Endothelial cell of umbilical vein (primary cell): ENCODE measurements around the gene GPRC5D. TPM values are rescaled to one million over a fixed set of nuclear protein-coding genes. Genes with fewer than 3 reads are reported as not detected.
A peak's percentile ranks its signal among the peaks of the same experiment; 100 is the strongest.

Experiments used
- Bru-seq: library from RNA; stranded (reverse); fragments of 400-500 nt; gene quantifications from one replicate; lab custom pipeline; 2021; lab: Mats Ljungman, UMichigan
- BruChase-seq, 2 experiments: library from RNA; stranded (reverse); fragments of 400-500 nt; gene quantifications; one replicate each; lab custom pipeline; 2021; lab: Mats Ljungman, UMichigan
- BruUV-seq: library from RNA; stranded (reverse); fragments of 400-500 nt; replicated peaks from 2 replicates; lab custom pipeline; 2021; lab: Mats Ljungman, UMichigan
- CTCF ChIA-PET: fragments of 300-600, 350-600 bp; sonication (Branson Sonifier 250); formaldehyde crosslinking; loops from one replicate; lab custom pipeline; 2021; ENCODE audit warnings: antibody characterized with exemption, inconsistent platforms; lab: Charles Lee
- POLR2A ChIA-PET: fragments of 300-600, 350-600 bp; sonication (Branson Sonifier 250); formaldehyde crosslinking; loops from one replicate; lab custom pipeline; 2021; ENCODE audit warnings: antibody characterized with exemption, inconsistent platforms; lab: Charles Lee
- DNase-seq: peaks from one replicate; pipeline ENCODE4 v3.0.0-alpha.2; 2011; ENCODE audit warnings: low read depth, low spot score
- FAIRE-seq: peaks from 2 replicates; lab custom pipeline; 2011; peaks lifted over from hg19 to GRCh38; lab: Jason Lieb, UNC
- H2AFZ ChIP-seq: 2 replicates; pipeline ENCODE4 v1.6.0; 2012; ENCODE audit warnings: low read depth, low read length, control low read depth, inconsistent platforms
- H3K27ac ChIP-seq: 2 replicates; pipeline ENCODE4 v1.5.1; 2011; ENCODE audit warnings: low read depth, mild to moderate bottlenecking, control low read depth, low read length, moderate library complexity; ENCODE audit not compliant: insufficient read depth
- H3K27me3 ChIP-seq, 2 experiments: 2 replicates each; pipeline versions ENCODE4 v1.6.0 to v1.6.1; 2011; ENCODE audit warnings: low read length in 2 of 2, mixed read lengths in 1 of 2; ENCODE audit not compliant: control insufficient read depth in 2 of 2, insufficient read depth in 2 of 2
- H3K36me3 ChIP-seq, 2 experiments: 2 replicates in 1 of 2; 3 replicates in 1 of 2; pipeline ENCODE4 v1.5.1; 2011; ENCODE audit warnings: low read length in 2 of 2, mild to moderate bottlenecking in 1 of 2, moderate library complexity in 1 of 2; ENCODE audit not compliant: control insufficient read depth in 2 of 2, insufficient read depth in 2 of 2; ENCODE audit errors: extremely low read depth in 1 of 2
- H3K4me1 ChIP-seq: 3 replicates; pipeline ENCODE4 v1.5.1; 2011; ENCODE audit warnings: mild to moderate bottlenecking, low read length; ENCODE audit not compliant: control insufficient read depth, insufficient read depth; ENCODE audit errors: extremely low read depth
- H3K4me2 ChIP-seq: 2 replicates; pipeline ENCODE4 v1.6.1; 2011; ENCODE audit warnings: low read length, control low read depth, mixed read lengths; ENCODE audit not compliant: insufficient read depth
- H3K4me3 ChIP-seq, 3 experiments: fragments of 200-600 bp in 1 of 3; sonication (generic), shearing (Covaris generic) in 1 of 3; replicated peaks in 1 of 3; 2 replicates each; pipeline ENCODE4 v1.5.1; 2011 to 2016; ENCODE audit warnings: control low read depth in 3 of 3, low read length in 3 of 3, mild to moderate bottlenecking in 2 of 3, inconsistent platforms in 1 of 3, low read depth in 1 of 3, moderate library complexity in 1 of 3; ENCODE audit not compliant: insufficient read depth in 1 of 3
- H3K79me2 ChIP-seq: 2 replicates; pipeline ENCODE4 v1.6.0; 2012; ENCODE audit warnings: low read length, inconsistent platforms; ENCODE audit not compliant: control insufficient read depth, insufficient read depth
- H3K9ac ChIP-seq: replicated peaks from 2 replicates; pipeline ENCODE3; 2011; ENCODE audit warnings: low read length, control low read depth; ENCODE audit not compliant: insufficient read depth; ENCODE audit errors: extremely low read depth
- H3K9me1 ChIP-seq: replicated peaks from 3 replicates; pipeline ENCODE4 v1.6.0; 2011; ENCODE audit warnings: mild to moderate bottlenecking, low read length; ENCODE audit not compliant: control insufficient read depth, insufficient read depth; ENCODE audit errors: extremely low read depth
- H3K9me3 ChIP-seq: replicated peaks from 2 replicates; pipeline ENCODE4 v1.5.1; 2012; ENCODE audit warnings: low read length, inconsistent platforms; ENCODE audit not compliant: control insufficient read depth, insufficient read depth
- H4K20me1 ChIP-seq: replicated peaks from 2 replicates; pipeline ENCODE3; 2011; ENCODE audit warnings: mild to moderate bottlenecking, low read length; ENCODE audit not compliant: control insufficient read depth, insufficient read depth; ENCODE audit errors: extremely low read depth
- CTCF ChIP-seq, 2 donors: IDR thresholded peaks; 1 replicate in 1 of 2; 2 replicates in 1 of 2; pipeline ENCODE4 v1.5.1; 2011; ENCODE audit warnings: low read length in 2 of 2, mild to moderate bottlenecking in 2 of 2, moderate library complexity in 2 of 2, control low read depth in 1 of 2, inconsistent platforms in 1 of 2, low read depth in 1 of 2; ENCODE audit not compliant: insufficient read depth in 1 of 2; ENCODE audit errors: extremely low read depth in 1 of 2
- EZH2 ChIP-seq: IDR thresholded peaks from 2 replicates; pipeline ENCODE4 v1.6.1; 2012; ENCODE audit warnings: borderline replicate concordance, low read depth, mild to moderate bottlenecking, moderate library complexity, low read length, inconsistent platforms; ENCODE audit not compliant: severe bottlenecking
- FOS ChIP-seq: IDR thresholded peaks from 2 replicates; pipeline ENCODE4 v1.6.1; 2011; ENCODE audit warnings: mild to moderate bottlenecking, low read length, moderate library complexity, borderline replicate concordance; ENCODE audit not compliant: insufficient read depth
- JUN ChIP-seq: IDR thresholded peaks from 2 replicates; pipeline ENCODE4 v1.6.1; 2011; ENCODE audit warnings: borderline replicate concordance, low read depth; ENCODE audit not compliant: insufficient read length, insufficient read depth
- MAX ChIP-seq: IDR thresholded peaks from 2 replicates; pipeline ENCODE4 v1.6.1; 2011; ENCODE audit not compliant: insufficient read depth, insufficient read length
- MYC ChIP-seq: IDR thresholded peaks from one replicate; pipeline ENCODE4 v1.6.1; 2011; ENCODE audit warnings: mild to moderate bottlenecking, low read depth, low read length
- dilution Hi-C: fragments of 300-500 bp; cut with MboI; formaldehyde crosslinking; loops from one replicate; pipeline ENCODE4 v1.15.0; 2019; ENCODE audit warnings: low sequenced_read_pairs; ENCODE audit not compliant: extremely low pct_ligation_motif_present
- intact Hi-C: fragments of 100-400 bp; cut with micrococcal nuclease; formaldehyde crosslinking; loops from one replicate; pipeline ENCODE4 v1.10.0; 2022
- long read RNA-seq: library from polyadenylated mRNA; stranded (forward); transcript quantifications from one replicate; pipeline ENCODE4 v2.0.0, GENCODE V29; 2021
- polyA minus RNA-seq, 3 experiments: library from RNA; depleted of rRNA, polyadenylated mRNA; stranded (reverse); fragments of >200 nt; gene quantifications; 1 replicate in 1 of 3; 2 replicates in 2 of 3; pipeline ENCODE4 v1.2.3, GENCODE V29; 2011
- polyA plus RNA-seq, 4 experiments: library from polyadenylated mRNA; depleted of rRNA in 3 of 4; stranded (reverse) in 3 of 4; unstranded in 1 of 4; fragments of >200 nt; gene quantifications; 2 replicates each; pipeline versions ENCODE4 v1.2.1 to v1.2.3, GENCODE V29; 2011 to 2012; ENCODE audit warnings: missing spikeins in 1 of 4
- total RNA-seq: library from RNA; stranded (reverse); gene quantifications from 2 replicates; pipeline ENCODE4 v1.2.3, GENCODE V29; 2021

The GPRC5D gene
- total RNA-seq = not detected in 2 replicates
- not detected in 2 replicates for polyA plus RNA-seq
- not detected in 2 replicates for polyA plus RNA-seq (2011; cell fraction: cytosol; rRNA removed)
- polyA plus RNA-seq (2011; cell fraction: nucleus; rRNA removed) = 0.41 TPM in 1 of 2 replicates, not detected in the other
- 0.56 and 0.74 TPM in 2 replicates for polyA plus RNA-seq (2012)
- polyA minus RNA-seq = not detected in 2 replicates
- polyA minus RNA-seq (2011; cell fraction: cytosol; rRNA and poly(A)+ RNA removed) = not detected
- not detected in 2 replicates for polyA minus RNA-seq (2011; cell fraction: nucleus; rRNA and poly(A)+ RNA removed)
- percentile 12 among the genes with signal in this experiment for Bru-seq, nascent RNA
- BruChase-seq, experiment 1, labeled RNA remaining after a 6-hour chase = percentile 8 among the genes with signal in this experiment
- BruChase-seq, experiment 2, labeled RNA remaining after a 2-hour chase = percentile 17 among the genes with signal in this experiment
- long read RNA-seq = 0 reads

GRCh38 chr12:12952036-12952435 is at the start of gene GPRC5D:
TSS of gene GPRC5D (minus strand) at chr12:12952170. CDS start at chr12:12950384, 1,786 bp downstream.
- ChIA-PET CTCF (interaction anchor here (0.6 to 1.8 kb wide), 2 partner anchors 20 to 36 kb away, joined by 3 to 4 read pairs; no protein-coding TSS in a partner anchor), POLR2A (no interaction called here)
- Histone ChIP-seq H3K4me3 (no peak within 1 kb of the TSS), H3K9me1 (no peaks in the 10 kb centered on the region), H3K4me1 (no peaks in the 10 kb centered on the region), H3K4me2 (no peak within 1 kb of the TSS), H3K36me3 (peaks cover 0 to 3% of the 10 kb centered on the region in 2 experiments), H3K9ac (no peak within 1 kb of the TSS), H2AFZ (no peak within 1 kb of the TSS), H3K27ac (no peak within 1 kb of the TSS), H3K79me2 (no peaks in the 10 kb centered on the region), H3K27me3 (no peaks in the 10 kb centered on the region), H4K20me1 (no peaks in the 10 kb centered on the region), H3K9me3 (no peaks in the 10 kb centered on the region)
- BruUV-seq = no TSS peak
- DNase-seq (no peak), FAIRE-seq (no peak)
- dilution Hi-C loops (no loop called here), intact Hi-C loops (no loop called here)
- TF ChIP-seq FOS (no peak), EZH2 (no peak), CTCF (IDR thresholded peaks at IDR 0.05; ENCODE audit: extremely low read depth in 1 of 2, insufficient read depth in 1 of 2, low read depth in 1 of 2, low read length in 2 of 2) (no peak), JUN (no peak), MAX (no peak), MYC (no peak)
